Stimulated activated naive B cell treated with anti-CD40 and anti-IgM and Interleukin-4, amounts not matched to agents 10 μg/mL and 1 μg/mL and 100 μg/mL, for 72 hours (primary cell): ENCODE measurements around the gene LRRN1.
"Not testable (repeated sequence)": the region's sequence is repeated elsewhere in the genome, so short reads cannot be mapped to it uniquely, and the experiment has no call there.

Source experiments
- ATAC-seq, 2 donors: fragments of 150-1000 bp; cut with Tn5 transposase; replicated peaks; 2 replicates each; pipeline ENCODE4 v1.10.0; 2021; ENCODE audit warnings: moderate library complexity in 1 of 2
- DNase-seq: peaks from one replicate; pipeline ENCODE4 v3.0.0; 2021
- H3K27ac Mint-ChIP-seq: one replicate; pipeline ENCODE4 v1.8.0; 2022; ENCODE audit warnings: mild to moderate bottlenecking, mixed read lengths
- H3K27me3 Mint-ChIP-seq, 2 donors: one replicate each; pipeline ENCODE4 v1.8.0; 2022; ENCODE audit warnings: mixed read lengths in 2 of 2
- H3K36me3 Mint-ChIP-seq, 2 donors: one replicate each; pipeline ENCODE4 v1.8.0; 2022; ENCODE audit warnings: mixed read lengths in 2 of 2, mild to moderate bottlenecking in 1 of 2
- H3K4me1 Mint-ChIP-seq, 2 donors: one replicate each; pipeline ENCODE4 v1.8.0; 2022; ENCODE audit warnings: mixed read lengths in 2 of 2, mild to moderate bottlenecking in 1 of 2
- H3K4me3 Mint-ChIP-seq, 2 donors: one replicate each; pipeline ENCODE4 v1.8.0; 2022; ENCODE audit warnings: mild to moderate bottlenecking in 2 of 2, mixed read lengths in 2 of 2, moderate library complexity in 1 of 2
- H3K9me3 Mint-ChIP-seq, 2 donors: one replicate each; pipeline ENCODE4 v1.8.0; 2022; ENCODE audit warnings: mixed read lengths in 2 of 2, mild to moderate bottlenecking in 1 of 2

Gene LRRN1

GRCh38 chr3:3887311-3887710 lies 88.1 kb downstream of the LRRN1 start:
- not testable (repeated sequence) for DNase-seq, H3K4me3 Mint-ChIP-seq, H3K27ac Mint-ChIP-seq, H3K27me3 Mint-ChIP-seq, ATAC-seq, H3K4me1 Mint-ChIP-seq
- Mint-ChIP-seq H3K9me3 (peaks cover 14 to 17% of the 10 kb centered on the region in 2 donors), H3K36me3 (peaks cover 0 to 11% of the 10 kb centered on the region in 2 donors)

GRCh38 chr3:3893590-3893989 lies 94.4 kb downstream of the LRRN1 start:
- Mint-ChIP-seq H3K9me3 (peaks cover 12 to 13% of the 10 kb centered on the region in 2 donors), H3K4me3 (peak overlapping the region in 1 of 2 donors; percentile 6), H3K27me3 (no peaks in the 10 kb centered on the region), H3K36me3 (peaks cover 0 to 11% of the 10 kb centered on the region in 2 donors), H3K27ac (peak overlapping the region; percentile 4), H3K4me1 (peaks cover 4 to 8% of the 10 kb centered on the region in 2 donors)
- DNase-seq: no peak
- peak; percentile 74 to 79 for ATAC-seq
